HTR-8/SVneo (cell line): ENCODE data around the gene DDI2.

Experiments used
- DNase-seq: peaks from one replicate; pipeline ENCODE4 v3.0.0; 2011; ENCODE audit warnings: low spot score, mixed read lengths; ENCODE audit not compliant: insufficient read length
- FAIRE-seq: peaks from 2 replicates; lab custom pipeline; 2011; peaks lifted over from hg19 to GRCh38; lab: Jason Lieb, UNC

The DDI2 gene

GRCh38 chr1:15674386-15675159, 57.3 kb downstream of the DDI2 start:
- no peak for DNase-seq
- no peak for FAIRE-seq

DNA sequence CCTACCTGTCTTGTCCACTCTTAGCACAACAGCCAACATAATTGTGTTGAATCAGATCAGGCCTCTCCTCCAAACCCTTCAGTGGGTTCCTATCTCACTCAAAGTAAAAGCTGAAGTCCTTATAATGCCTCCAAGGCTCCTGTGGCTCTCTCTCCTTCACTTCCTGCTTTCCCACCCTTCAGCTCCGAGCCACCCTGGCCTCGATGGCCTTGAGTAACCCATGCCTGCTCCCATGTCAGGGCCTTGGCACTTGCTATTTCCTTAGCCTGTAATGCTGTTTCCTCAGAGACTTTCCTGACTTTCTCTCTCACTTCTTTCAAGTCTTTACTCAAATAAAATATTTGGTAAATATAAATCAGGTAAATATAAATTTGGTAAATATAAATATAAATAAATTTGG, 58.8 kb downstream of the DDI2 start:
- no peak for DNase-seq
- FAIRE-seq: no peak

DNA sequence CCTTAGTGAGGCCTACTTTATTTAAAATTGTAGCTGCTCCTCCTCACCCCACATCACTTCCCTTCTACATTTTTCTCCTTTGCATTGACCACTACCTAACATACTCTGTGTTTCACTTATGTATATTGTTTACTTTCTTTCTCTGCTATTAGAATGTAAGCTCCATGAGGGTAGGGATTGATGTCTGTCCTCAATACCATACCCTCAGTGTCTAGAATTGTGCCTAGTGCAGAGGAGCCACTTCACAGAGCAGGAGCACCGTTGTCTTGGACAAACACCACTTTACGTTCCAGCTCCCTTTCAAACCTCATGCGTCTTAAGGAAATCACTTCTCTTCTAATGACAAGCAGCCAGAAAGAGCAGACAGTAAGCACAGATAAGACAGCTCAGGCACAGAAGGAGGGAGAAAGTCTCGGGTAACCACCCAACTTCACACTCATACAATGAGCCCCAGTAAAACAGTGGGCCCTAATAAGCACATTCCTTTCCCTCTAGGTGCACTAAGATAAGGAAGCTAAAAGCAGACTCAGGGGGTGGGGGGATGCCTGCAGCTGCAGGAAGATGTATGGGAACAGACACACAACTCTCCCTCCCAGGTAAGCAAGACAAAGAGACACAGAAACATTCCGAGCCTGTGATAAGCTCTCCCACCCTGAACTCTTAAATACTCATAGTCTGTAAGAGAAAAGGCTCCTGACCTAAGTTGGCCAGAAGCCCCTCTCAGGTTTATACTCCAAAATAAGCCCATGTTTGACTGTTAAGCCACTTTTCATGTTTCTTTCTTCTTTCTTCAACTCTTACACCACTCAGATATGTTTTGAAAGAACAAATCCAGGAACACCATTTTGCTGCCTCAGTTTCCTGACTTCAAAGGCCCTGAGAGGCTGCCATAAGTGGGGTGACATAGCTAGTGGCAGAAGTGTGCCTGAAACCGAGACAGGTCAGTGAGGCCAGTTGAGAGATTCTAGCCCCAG, 59.7 kb downstream of the DDI2 start:
- no peak for DNase-seq
- no peak for FAIRE-seq

GRCh38 chr1:15678578-15678977, 61.3 kb downstream of the DDI2 start:
- FAIRE-seq (peak; percentile 4), DNase-seq (no peak)

- FAIRE-seq (no peak), DNase-seq (peak; percentile 36)
Measured at GRCh38 chr1:15680131-15680530, 62.9 kb downstream of the DDI2 start.

DNA sequence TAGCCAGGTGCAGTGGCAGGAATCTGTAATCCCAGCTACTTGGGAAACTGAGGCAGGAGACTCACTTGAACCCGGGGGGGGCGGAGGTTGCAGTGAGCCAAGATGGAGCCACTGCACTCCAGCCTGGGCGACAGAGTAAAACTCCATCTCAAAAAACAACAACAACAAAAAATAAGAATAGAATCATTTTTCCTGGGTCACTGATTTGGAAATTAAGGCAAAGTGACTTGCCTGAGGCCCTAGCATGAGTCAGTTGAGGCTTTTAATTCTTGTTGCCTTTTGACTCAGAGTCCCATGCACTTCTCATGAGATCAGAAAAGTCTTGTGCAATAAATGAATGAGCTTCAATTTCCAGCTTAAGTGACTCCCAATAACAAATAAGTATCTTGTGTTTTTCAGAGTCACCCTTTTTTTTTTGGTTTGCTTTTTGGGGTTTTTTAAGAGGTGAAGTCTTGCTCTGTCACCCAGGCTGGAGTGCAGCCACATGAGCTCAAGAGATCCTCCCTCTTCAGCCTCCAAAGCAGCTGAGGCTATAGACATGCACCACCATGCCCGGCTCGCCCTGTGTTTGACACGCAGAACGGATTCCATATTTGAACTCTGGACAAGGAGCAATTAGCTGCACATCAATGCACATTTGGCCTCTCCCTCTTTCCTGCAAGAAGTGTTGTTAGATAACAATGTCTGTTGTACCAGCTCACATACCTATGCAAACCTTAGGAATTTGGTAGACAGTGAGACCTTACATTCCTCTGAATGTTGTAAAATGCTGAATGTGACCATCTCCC, 63.5 kb downstream of the DDI2 start:
- FAIRE-seq (peak; percentile 76), DNase-seq (peak; percentile 65)

DNA sequence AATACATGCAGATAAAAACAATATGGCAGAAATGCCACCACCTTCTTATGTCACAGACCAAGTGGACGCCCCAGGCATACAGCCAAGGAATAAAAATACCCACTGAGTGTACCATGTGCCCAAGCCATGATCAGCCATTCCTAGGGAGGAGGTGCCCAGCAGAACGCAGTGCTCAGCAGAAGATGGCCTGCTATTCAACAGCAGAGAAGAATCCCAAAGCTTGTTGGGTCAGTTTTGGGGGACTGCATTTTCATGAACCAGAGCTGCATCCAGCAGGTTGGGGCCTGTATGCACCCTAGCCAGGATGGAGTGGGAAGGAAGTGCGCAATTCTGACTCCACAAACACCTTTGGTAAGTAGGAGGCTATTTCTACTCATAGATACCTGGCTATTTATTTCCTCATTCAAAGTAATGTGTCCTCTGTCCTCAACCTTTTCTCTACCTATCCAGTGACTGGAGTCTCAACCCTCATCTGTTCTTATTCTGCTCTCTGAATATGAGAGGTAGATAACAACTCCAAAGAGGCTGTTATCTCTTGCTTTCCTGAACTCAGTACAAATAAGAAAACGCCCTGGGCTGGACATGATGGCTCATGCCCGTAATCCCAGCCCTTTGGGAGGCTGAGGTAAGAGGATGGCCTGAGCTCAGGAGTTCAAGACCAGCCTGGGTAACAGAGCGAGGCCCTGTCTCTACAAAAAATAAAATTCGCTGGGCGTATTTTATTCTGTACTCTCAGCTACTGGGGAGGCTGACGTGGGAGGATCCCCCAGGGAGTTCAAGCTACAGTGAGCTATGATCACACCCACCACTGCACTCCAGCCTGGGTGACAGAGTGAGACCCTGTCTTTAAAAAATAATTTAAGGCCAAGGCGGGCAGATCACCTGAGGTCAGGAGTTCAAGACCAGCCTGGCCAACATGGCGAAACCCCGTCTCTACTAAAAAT, 64.4 kb downstream of the DDI2 start:
- FAIRE-seq (no peak), DNase-seq (no peak)

- DNase-seq: no peak
- no peak for FAIRE-seq
Measured at GRCh38 chr1:15682936-15683341, 65.7 kb downstream of the DDI2 start.

GRCh38 chr1:15683345-15684039, 66.2 kb downstream of the DDI2 start:
- FAIRE-seq: no peak
- no peak for DNase-seq

GRCh38 chr1:15684042-15684461, 66.8 kb downstream of the DDI2 start, which contains the start of gene PLEKHM2:
TSS of gene PLEKHM2 (plus strand) at chr1:15684320. CDS start at chr1:15684559, 239 bp downstream.
- DNase-seq (peak; percentile 44), FAIRE-seq (peak; percentile 20)

- FAIRE-seq (no peak), DNase-seq (peak; percentile 39)
Measured at GRCh38 chr1:15684468-15685291, 67.4 kb downstream of the DDI2 start.

DNA sequence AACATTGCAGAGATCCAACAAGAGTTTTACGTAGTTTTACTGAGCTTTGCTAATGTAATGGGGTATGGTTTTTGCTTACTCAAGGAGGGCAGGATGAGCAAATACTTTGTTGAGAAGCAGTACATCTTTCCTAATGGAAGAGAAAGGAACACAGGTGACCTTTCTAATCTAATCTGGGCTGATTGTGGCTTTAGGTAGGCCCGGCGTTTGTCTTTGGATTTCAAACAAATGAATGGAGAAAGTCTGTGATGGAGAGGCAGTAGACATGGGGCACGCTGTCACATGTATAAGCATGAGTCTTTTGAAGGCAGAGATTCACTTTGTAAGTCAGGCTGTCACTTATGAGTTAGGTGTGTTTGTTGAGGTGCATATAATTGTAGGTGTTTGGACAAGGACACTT, 68.6 kb downstream of the DDI2 start:
- FAIRE-seq (no peak), DNase-seq (no peak)

GRCh38 chr1:15687446-15687845, 70.2 kb downstream of the DDI2 start:
- no peak for FAIRE-seq
- DNase-seq: no peak

DNA sequence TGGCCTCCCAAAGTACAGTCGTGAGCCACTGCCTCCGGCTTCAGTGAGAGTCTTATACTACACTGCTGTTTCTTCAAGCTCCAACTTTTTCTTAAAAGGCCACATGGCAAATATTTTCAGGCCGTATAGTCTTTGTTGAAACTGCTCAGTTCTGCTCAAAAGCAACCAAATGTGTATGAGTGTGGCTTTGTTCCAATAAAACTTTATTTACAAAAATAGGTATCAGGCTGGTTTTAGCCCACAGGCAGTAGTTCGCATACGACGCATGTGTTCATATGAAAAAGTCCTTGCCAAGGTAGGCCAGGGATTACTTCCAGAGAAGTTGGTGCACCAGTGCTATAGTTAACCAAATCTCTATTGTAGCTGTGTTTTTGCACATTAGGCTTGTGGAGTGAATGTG, 73.1 kb downstream of the DDI2 start:
- FAIRE-seq (no peak), DNase-seq (no peak)

- FAIRE-seq (no peak), DNase-seq (no peak)
Measured at GRCh38 chr1:15691434-15692032, 74.3 kb downstream of the DDI2 start.

- FAIRE-seq: no peak
- DNase-seq: no peak
Measured at GRCh38 chr1:15692121-15692682, 74.9 kb downstream of the DDI2 start.

DNA sequence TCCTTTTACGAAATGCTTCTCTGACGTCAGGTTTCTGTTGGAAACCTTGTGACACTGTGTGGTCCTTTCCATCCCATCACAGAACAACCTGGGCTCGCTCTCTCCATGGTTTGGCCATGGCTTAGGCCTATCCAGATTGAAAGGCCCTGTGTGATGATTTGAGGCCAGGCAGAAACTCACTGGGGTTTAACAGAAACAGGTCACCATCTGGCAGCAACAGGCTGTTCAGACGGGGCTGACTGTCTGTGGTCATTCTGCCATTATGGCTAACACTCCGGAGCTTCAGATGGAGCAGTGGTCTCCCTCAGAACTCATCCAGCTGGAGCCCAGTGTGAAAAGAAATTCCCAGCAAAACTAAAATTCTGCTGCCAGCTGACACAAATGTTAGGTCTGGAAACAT, 76.1 kb downstream of the DDI2 start:
- FAIRE-seq (no peak), DNase-seq (no peak)
